ENCODE data around the gene RAP1GAP2. TPM values are rescaled to one million over a fixed set of nuclear protein-coding genes. Genes with fewer than 3 reads are reported as not detected.

The RAP1GAP2 gene
- polyA plus RNA-seq, 1 of the 3 experiments (the other 2 are of a cell fraction): 22.0 TPM

GRCh38 chr17:2954898-2955445 lies 158.7 kb downstream of the RAP1GAP2 start (continued):
- TF ChIP-seq, protein P1, sequence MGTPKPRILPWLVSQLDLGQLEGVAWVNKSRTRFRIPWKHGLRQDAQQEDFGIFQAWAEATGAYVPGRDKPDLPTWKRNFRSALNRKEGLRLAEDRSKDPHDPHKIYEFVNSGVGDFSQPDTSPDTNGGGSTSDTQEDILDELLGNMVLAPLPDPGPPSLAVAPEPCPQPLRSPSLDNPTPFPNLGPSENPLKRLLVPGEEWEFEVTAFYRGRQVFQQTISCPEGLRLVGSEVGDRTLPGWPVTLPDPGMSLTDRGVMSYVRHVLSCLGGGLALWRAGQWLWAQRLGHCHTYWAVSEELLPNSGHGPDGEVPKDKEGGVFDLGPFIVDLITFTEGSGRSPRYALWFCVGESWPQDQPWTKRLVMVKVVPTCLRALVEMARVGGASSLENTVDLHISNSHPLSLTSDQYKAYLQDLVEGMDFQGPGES (IDR thresholded peaks at IDR 0.05; ENCODE audit: low read depth, low read length): no peak
- no peak for TF ChIP-seq SMC3 (IDR thresholded peaks at IDR 0.05; ENCODE audit: low read depth, low read length)
- TF ChIP-seq TEAD4 (IDR thresholded peaks at IDR 0.05; ENCODE audit: borderline replicate concordance, insufficient read depth): peak; percentile 92
- peak; percentile 73; the same call in 1 of the 2 replicates for TF ChIP-seq NFIC (IDR thresholded peaks at IDR 0.05; ENCODE audit: borderline replicate concordance)
- 0 out of 2 replicates have a peak, but pooled peaks have one; percentile 60 for TF ChIP-seq FOXM1 (IDR thresholded peaks at IDR 0.05; ENCODE audit: low read depth)
- peak; percentile 93 for TF ChIP-seq JUND (IDR thresholded peaks at IDR 0.05)
- TF ChIP-seq RFX5 (IDR thresholded peaks at IDR 0.05; ENCODE audit: low read length): no peak
- TF ChIP-seq TCF12 (IDR thresholded peaks at IDR 0.05): peak; percentile 91
- TF ChIP-seq RCOR1 (IDR thresholded peaks at IDR 0.05; ENCODE audit: low read length): no peak
- TF ChIP-seq EP300 (IDR thresholded peaks at IDR 0.05; ENCODE audit: borderline replicate concordance in 1 of 2, low read depth in 1 of 2, low read length in 1 of 2): peak in 1 of 2 experiments; percentile 92; a peak in 2 of 4 replicates
- TF ChIP-seq USF1 (IDR thresholded peaks at IDR 0.05; ENCODE audit: borderline replicate concordance, low read depth): 0 out of 2 replicates have a peak, but pooled peaks have one; percentile 37
- peak; percentile 54; the same call in 1 of the 2 replicates for TF ChIP-seq POLR2AphosphoS5 (IDR thresholded peaks at IDR 0.05; ENCODE audit: low read depth, low read length)
- TF ChIP-seq TAF1 (IDR thresholded peaks at IDR 0.05; ENCODE audit: borderline replicate concordance, low read depth, low read length): no peak
- TF ChIP-seq CHD2 (IDR thresholded peaks at IDR 0.05; ENCODE audit: low read length, partially characterized antibody): no peak
- TF ChIP-seq, protein P2, sequence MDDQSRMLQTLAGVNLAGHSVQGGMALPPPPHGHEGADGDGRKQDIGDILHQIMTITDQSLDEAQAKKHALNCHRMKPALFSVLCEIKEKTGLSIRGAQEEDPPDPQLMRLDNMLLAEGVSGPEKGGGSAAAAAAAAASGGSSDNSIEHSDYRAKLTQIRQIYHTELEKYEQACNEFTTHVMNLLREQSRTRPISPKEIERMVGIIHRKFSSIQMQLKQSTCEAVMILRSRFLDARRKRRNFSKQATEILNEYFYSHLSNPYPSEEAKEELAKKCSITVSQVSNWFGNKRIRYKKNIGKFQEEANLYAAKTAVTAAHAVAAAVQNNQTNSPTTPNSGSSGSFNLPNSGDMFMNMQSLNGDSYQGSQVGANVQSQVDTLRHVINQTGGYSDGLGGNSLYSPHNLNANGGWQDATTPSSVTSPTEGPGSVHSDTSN (IDR thresholded peaks at IDR 0.05): peak; percentile 64
- TF ChIP-seq ZBTB33 (IDR thresholded peaks at IDR 0.05; ENCODE audit: borderline replicate concordance, low read depth): peak; percentile 81; the same call in 1 of the 2 replicates
- TF ChIP-seq RXRA (IDR thresholded peaks at IDR 0.05; ENCODE audit: borderline replicate concordance, low read depth): peak; percentile 44; the same call in 1 of the 2 replicates
- no peak for TF ChIP-seq FOXJ3 (CRISPR knock-in tag; IDR thresholded peaks at IDR 0.05)
- no peak for TF ChIP-seq SIN3A (IDR thresholded peaks at IDR 0.05; ENCODE audit: borderline replicate concordance, low read depth, low read length)
- no peak for TF ChIP-seq RAD21 (IDR thresholded peaks at IDR 0.05; ENCODE audit: low read length)
- TF ChIP-seq GABPA (IDR thresholded peaks at IDR 0.05; ENCODE audit: low read depth): peak; percentile 18; the same call in 1 of the 2 replicates
- TF ChIP-seq GATA2 (CRISPR knock-in tag; IDR thresholded peaks at IDR 0.05): no peak
- TF ChIP-seq EZH2phosphoT487 (IDR thresholded peaks at IDR 0.05; ENCODE audit: borderline replicate concordance, low read depth): no peak

Measured in SK-N-SH (cell line).